A673 (cell line): ENCODE data around the gene ANKRD55. TPM values are rescaled to one million over a fixed set of nuclear protein-coding genes. Genes with fewer than 3 reads are reported as not detected.

Experiments
- BruUV-seq: library from RNA; stranded (reverse); fragments of 400-500 nt; replicated peaks from 2 replicates; lab custom pipeline; 2021; lab: Mats Ljungman, UMichigan
- CTCF ChIA-PET: fragments of 300-600 bp; sonication (Branson Sonifier 250); formaldehyde crosslinking; loops from one replicate; lab custom pipeline; 2022; ENCODE audit warnings: antibody characterized with exemption; lab: Charles Lee
- POLR2A ChIA-PET: fragments of 300-600 bp; sonication (Branson Sonifier 250); formaldehyde crosslinking; loops from one replicate; lab custom pipeline; 2022; ENCODE audit warnings: antibody characterized with exemption; ENCODE audit not compliant: low non-redundant PET; lab: Charles Lee
- DNase-seq: peaks from one replicate; pipeline ENCODE4 v3.0.0-alpha.2; 2015; ENCODE audit warnings: low spot score
- H3K27ac ChIP-seq: fragments of 200-600 bp; sonication (generic); 2 replicates; pipeline ENCODE4 v1.5.1; 2016; ENCODE audit warnings: mixed run types, low read depth, mild to moderate bottlenecking, mixed read lengths, antibody characterized with exemption, low read length; ENCODE audit not compliant: poor library complexity, severe bottlenecking
- H3K27me3 ChIP-seq: fragments of 200-600 bp; sonication (generic); replicated peaks from 2 replicates; pipeline ENCODE4 v1.6.1; 2017; ENCODE audit warnings: mixed run types, low read depth, mild to moderate bottlenecking, mixed read lengths, antibody characterized with exemption, low read length; ENCODE audit not compliant: insufficient read depth, poor library complexity
- H3K36me3 ChIP-seq: fragments of 200-600 bp; sonication (generic); 2 replicates; pipeline ENCODE4 v1.6.1; 2016; ENCODE audit warnings: mixed run types, mild to moderate bottlenecking, mixed read lengths, antibody characterized with exemption, low read length; ENCODE audit not compliant: insufficient read depth, poor library complexity, severe bottlenecking
- H3K4me1 ChIP-seq: fragments of 200-600 bp; sonication (generic); 2 replicates; pipeline ENCODE4 v1.6.1; 2017; ENCODE audit warnings: mixed run types, mild to moderate bottlenecking, mixed read lengths, antibody characterized with exemption, low read length; ENCODE audit not compliant: insufficient read depth, poor library complexity, severe bottlenecking
- H3K4me3 ChIP-seq: fragments of 200-600 bp; sonication (generic); 2 replicates; pipeline ENCODE4 v1.5.1; 2016; ENCODE audit warnings: low read depth, mixed run types, mild to moderate bottlenecking, mixed read lengths, low read length; ENCODE audit not compliant: poor library complexity, severe bottlenecking
- H3K9me3 ChIP-seq: fragments of 200-600 bp; sonication (generic); 2 replicates; pipeline ENCODE4 v1.6.1; 2016; ENCODE audit warnings: mixed run types, low read depth, mild to moderate bottlenecking, mixed read lengths, antibody characterized with exemption, low read length; ENCODE audit not compliant: poor library complexity, severe bottlenecking
- CTCF ChIP-seq: fragments of 300-800, 200-600 bp; sonication (generic); conservative IDR thresholded peaks from 2 replicates; pipeline ENCODE4 v1.5.1; 2017; ENCODE audit warnings: low read depth, mild to moderate bottlenecking, antibody characterized with exemption, low read length, moderate library complexity, mixed read lengths
- EZH2 ChIP-seq: fragments of 200-600 bp; sonication (generic); IDR thresholded peaks from 2 replicates; pipeline ENCODE4 v1.6.1; 2017; ENCODE audit warnings: borderline replicate concordance, low read depth, mild to moderate bottlenecking, mixed read lengths, antibody characterized with exemption, low read length; ENCODE audit not compliant: poor library complexity, severe bottlenecking
- intact Hi-C: fragments of 100-400 bp; cut with micrococcal nuclease; formaldehyde crosslinking; loops from one replicate; pipeline ENCODE4 v1.10.0; 2022; ENCODE audit not compliant: unreplicated experiment
- total RNA-seq: library from RNA; stranded (reverse); gene quantifications from 2 replicates; pipeline ENCODE4 v1.2.3, GENCODE V29; 2021

Gene ANKRD55
- total RNA-seq, 1 experiment from 2014 or later, result not detected

GRCh38 chr5:56077796-56078233, 155.3 kb downstream of the ANKRD55 start:
- Histone ChIP-seq H3K9me3 (no peaks in the 10 kb centered on the region), H3K27me3 (no peaks in the 10 kb centered on the region), H3K27ac (no peak overlapping the region), H3K4me3 (no peak overlapping the region), H3K36me3 (no peaks in the 10 kb centered on the region), H3K4me1 (no peaks in the 10 kb centered on the region)
- intact Hi-C loops, result no loop called here
- TF ChIP-seq CTCF (no peak), EZH2 (no peak)
- ChIA-PET POLR2A (no interaction called here), CTCF (no interaction called here)
- no peak for DNase-seq
- BruUV-seq, result no TSS peak

- Histone ChIP-seq H3K36me3 (no peaks in the 10 kb centered on the region), H3K27me3 (no peaks in the 10 kb centered on the region), H3K27ac (no peak overlapping the region), H3K9me3 (no peaks in the 10 kb centered on the region), H3K4me1 (no peaks in the 10 kb centered on the region), H3K4me3 (no peak overlapping the region)
- intact Hi-C loops, result no loop called here
- TF ChIP-seq EZH2 (no peak), CTCF (no peak)
- BruUV-seq, result no TSS peak
- DNase-seq, result no peak
- ChIA-PET CTCF (no interaction called here), POLR2A (no interaction called here)
Measured at GRCh38 chr5:56076486-56076885, 156.6 kb downstream of the ANKRD55 start.

GRCh38 chr5:56075361-56075760, 157.8 kb downstream of the ANKRD55 start:
- Histone ChIP-seq H3K27me3 (no peaks in the 10 kb centered on the region), H3K27ac (no peak overlapping the region), H3K9me3 (no peaks in the 10 kb centered on the region), H3K4me1 (no peaks in the 10 kb centered on the region), H3K4me3 (no peak overlapping the region), H3K36me3 (no peaks in the 10 kb centered on the region)
- ChIA-PET POLR2A (no interaction called here), CTCF (no interaction called here)
- DNase-seq, result no peak
- no TSS peak for BruUV-seq
- intact Hi-C loops, result no loop called here
- TF ChIP-seq CTCF, result no peak
- TF ChIP-seq EZH2, result no peak
